Caki2 (cell line): ENCODE measurements around the gene PPAT. TPM values are rescaled to one million over a fixed set of nuclear protein-coding genes. Genes with fewer than 3 reads are reported as not detected.

Experiments
- total RNA-seq: library from RNA; depleted of rRNA; stranded (reverse); fragments of >200 nt; shearing (Covaris generic); gene quantifications from 2 replicates; pipeline ENCODE4 v1.2.3, GENCODE V29; 2014; ENCODE audit warnings: low replicate concordance; rRNA removed

The PPAT gene
- total RNA-seq, 1 experiment from 2014 or later: 10.7 TPM

Other genes starting within 250 kb of the PPAT start
- gene AASDH, start 48.1 kb downstream of the PPAT start, total RNA-seq: 3.2 and 9.6 TPM in 2 replicates
- 65.4 and 88.6 TPM in 2 replicates for gene PAICS, start 645 bp upstream of the PPAT start, total RNA-seq
- 14.5 and 18.3 TPM in 2 replicates for gene SRP72, start 32.0 kb upstream of the PPAT start, total RNA-seq
- gene ARL9, start 70.2 kb upstream of the PPAT start, total RNA-seq: not detected in 2 replicates
- not detected in 2 replicates for gene HOPX, start 245.7 kb upstream of the PPAT start, total RNA-seq